ENCODE measurements around the gene AHRR.

DNA sequence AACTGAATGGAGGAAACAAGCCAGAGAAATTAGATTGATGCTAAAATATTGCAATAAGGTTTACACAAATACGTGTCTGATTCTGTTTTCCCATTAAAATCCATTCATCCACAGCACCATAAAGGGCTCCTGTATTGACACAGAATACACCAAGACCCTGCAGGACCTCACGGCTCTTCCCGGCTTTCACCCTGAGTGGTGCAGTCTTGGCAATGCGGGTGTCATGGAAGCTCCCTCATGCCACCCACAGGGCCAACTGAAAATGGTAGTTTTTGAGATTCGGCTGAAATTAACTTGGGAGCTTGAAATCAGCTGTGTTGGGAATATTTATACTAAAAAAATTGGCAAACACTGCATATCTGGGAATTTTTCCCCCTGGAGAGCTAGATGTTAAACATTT, 104.2 kb downstream of the AHRR start:
- TF ChIP-seq, protein P1, sequence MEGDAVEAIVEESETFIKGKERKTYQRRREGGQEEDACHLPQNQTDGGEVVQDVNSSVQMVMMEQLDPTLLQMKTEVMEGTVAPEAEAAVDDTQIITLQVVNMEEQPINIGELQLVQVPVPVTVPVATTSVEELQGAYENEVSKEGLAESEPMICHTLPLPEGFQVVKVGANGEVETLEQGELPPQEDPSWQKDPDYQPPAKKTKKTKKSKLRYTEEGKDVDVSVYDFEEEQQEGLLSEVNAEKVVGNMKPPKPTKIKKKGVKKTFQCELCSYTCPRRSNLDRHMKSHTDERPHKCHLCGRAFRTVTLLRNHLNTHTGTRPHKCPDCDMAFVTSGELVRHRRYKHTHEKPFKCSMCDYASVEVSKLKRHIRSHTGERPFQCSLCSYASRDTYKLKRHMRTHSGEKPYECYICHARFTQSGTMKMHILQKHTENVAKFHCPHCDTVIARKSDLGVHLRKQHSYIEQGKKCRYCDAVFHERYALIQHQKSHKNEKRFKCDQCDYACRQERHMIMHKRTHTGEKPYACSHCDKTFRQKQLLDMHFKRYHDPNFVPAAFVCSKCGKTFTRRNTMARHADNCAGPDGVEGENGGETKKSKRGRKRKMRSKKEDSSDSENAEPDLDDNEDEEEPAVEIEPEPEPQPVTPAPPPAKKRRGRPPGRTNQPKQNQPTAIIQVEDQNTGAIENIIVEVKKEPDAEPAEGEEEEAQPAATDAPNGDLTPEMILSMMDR (IDR thresholded peaks at IDR 0.05; ENCODE audit: poor library complexity), result peak; percentile 27
- TF ChIP-seq EZH2 (IDR thresholded peaks at IDR 0.05; ENCODE audit: borderline replicate concordance) (no peak), EZH2phosphoT487 (IDR thresholded peaks at IDR 0.05; ENCODE audit: low read depth, severe bottlenecking, unreplicated experiment) (no peak)
